ENCODE results near the gene FOXN1. TPM values are rescaled to one million over a fixed set of nuclear protein-coding genes. Genes with fewer than 3 reads are reported as not detected.

FOXN1 gene
- total and polyA plus RNA-seq, 2 experiments from 2014 or later, result 0.06 TPM; not detected in 1

- Histone ChIP-seq H3K9me3 (ENCODE audit: low read depth) (no peaks in the 10 kb centered on the region), H3K27ac (no peak overlapping the region), H3K36me3 (no peaks in the 10 kb centered on the region), H3K4me1 (ENCODE audit: low read depth) (no peaks in the 10 kb centered on the region), H3K27me3 (no peaks in the 10 kb centered on the region), H3K4me3 (no peak overlapping the region)
- no peak for TF ChIP-seq CTCF (IDR thresholded peaks at IDR 0.05; ENCODE audit: low read depth, low read length)
- no peak for DNase-seq (ENCODE audit: low read depth in 1 of 2, low spot score in 1 of 2)
Observed at GRCh38 chr17:28508211-28508724, 2.1 kb downstream of the FOXN1 start.

GRCh38 chr17:28509789-28510188 is 3.6 kb downstream of the FOXN1 start:
- Histone ChIP-seq H3K9me3 (ENCODE audit: low read depth) (no peaks in the 10 kb centered on the region), H3K27me3 (no peaks in the 10 kb centered on the region), H3K4me1 (ENCODE audit: low read depth) (no peaks in the 10 kb centered on the region), H3K27ac (no peak overlapping the region), H3K36me3 (no peaks in the 10 kb centered on the region), H3K4me3 (no peak overlapping the region)
- no peak for TF ChIP-seq CTCF (IDR thresholded peaks at IDR 0.05; ENCODE audit: low read depth, low read length)
- DNase-seq (ENCODE audit: low read depth in 1 of 2, low spot score in 1 of 2), result no peak

DNA sequence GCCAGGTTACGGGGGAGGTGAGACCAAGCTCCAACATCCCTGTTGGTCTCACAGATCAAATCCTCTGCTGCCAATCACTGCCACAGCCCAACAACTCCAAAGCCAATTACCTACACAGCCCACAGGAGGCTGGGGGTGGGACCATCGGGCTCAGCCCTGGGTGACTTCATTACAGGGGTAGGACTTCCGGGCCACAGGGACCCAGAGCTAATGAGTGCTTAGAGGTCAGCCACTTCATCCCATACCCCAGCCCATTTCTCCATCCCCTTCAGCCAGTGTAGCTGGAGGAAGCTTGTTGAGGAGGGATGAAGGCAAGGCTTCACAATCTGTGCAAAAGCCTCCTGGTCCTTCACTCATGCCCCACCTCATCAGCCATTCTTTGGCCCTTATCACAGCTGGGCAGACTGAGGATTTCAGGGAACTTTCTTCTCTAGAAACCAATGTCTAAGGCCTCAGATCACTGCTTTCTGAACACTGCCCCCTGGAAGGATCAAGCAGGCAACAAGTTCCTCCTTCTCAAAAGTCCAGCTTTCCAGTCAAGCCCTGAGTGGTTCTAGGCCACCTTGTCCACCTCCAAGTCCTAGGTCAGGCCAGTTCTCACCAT is 5.8 kb downstream of the FOXN1 start:
- Histone ChIP-seq H3K4me3 (no peak overlapping the region), H3K27me3 (no peaks in the 10 kb centered on the region), H3K9me3 (ENCODE audit: low read depth) (no peaks in the 10 kb centered on the region), H3K4me1 (ENCODE audit: low read depth) (no peaks in the 10 kb centered on the region), H3K27ac (no peak overlapping the region), H3K36me3 (no peaks in the 10 kb centered on the region)
- TF ChIP-seq CTCF (IDR thresholded peaks at IDR 0.05; ENCODE audit: low read depth, low read length), result no peak
- no peak for DNase-seq (ENCODE audit: low read depth in 1 of 2, low spot score in 1 of 2)

DNA sequence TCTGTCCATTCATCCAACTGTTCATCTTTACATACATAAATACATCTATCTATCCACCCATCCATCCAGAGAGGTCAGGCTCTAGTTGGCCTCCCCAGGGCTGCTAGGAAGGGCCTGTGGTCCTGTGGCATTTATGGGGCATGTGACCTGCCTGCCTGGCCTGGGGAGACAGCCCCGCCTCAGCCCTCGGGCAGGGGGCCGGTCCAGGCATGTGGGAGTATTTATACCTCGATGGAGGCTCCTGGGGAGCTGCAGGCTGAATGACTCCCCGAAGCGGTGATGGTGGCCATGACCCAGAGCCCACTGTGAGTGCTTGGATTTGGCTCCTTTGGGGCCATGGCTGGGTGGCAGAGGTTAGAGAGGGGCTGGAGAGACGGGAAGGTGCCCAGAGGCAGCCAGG is 7.3 kb downstream of the FOXN1 start:
- H3K36me3 ChIP-seq, result no peaks in the 10 kb centered on the region
- no peak overlapping the region for H3K27ac ChIP-seq
- DNase-seq (ENCODE audit: low read depth in 1 of 2, low spot score in 1 of 2), result no peak
- H3K9me3 ChIP-seq (ENCODE audit: low read depth), result no peaks in the 10 kb centered on the region
- no peaks in the 10 kb centered on the region for H3K4me1 ChIP-seq (ENCODE audit: low read depth)
- H3K27me3 ChIP-seq, result no peaks in the 10 kb centered on the region
- TF ChIP-seq CTCF (IDR thresholded peaks at IDR 0.05; ENCODE audit: low read depth, low read length), result no peak
- no peak overlapping the region for H3K4me3 ChIP-seq

- Histone ChIP-seq H3K27ac (no peak overlapping the region), H3K9me3 (ENCODE audit: low read depth) (no peaks in the 10 kb centered on the region), H3K4me3 (no peak overlapping the region), H3K36me3 (no peaks in the 10 kb centered on the region), H3K4me1 (ENCODE audit: low read depth) (no peaks in the 10 kb centered on the region), H3K27me3 (no peaks in the 10 kb centered on the region)
- no peak for DNase-seq (ENCODE audit: low read depth in 1 of 2, low spot score in 1 of 2)
- no peak for TF ChIP-seq CTCF (IDR thresholded peaks at IDR 0.05; ENCODE audit: low read depth, low read length)
Observed at GRCh38 chr17:28514561-28515002, 8.4 kb downstream of the FOXN1 start.

All from cardiac muscle cell (in vitro differentiated cells and primary cell).